Left kidney (tissue), 2 donors: ENCODE data around the gene CTU2. TPM values are rescaled to one million over a fixed set of nuclear protein-coding genes. Genes with fewer than 3 reads are reported as not detected.

ENCODE experiments used
- DNase-seq: peaks from one replicate; pipeline ENCODE4 v3.0.0-alpha.2; 2013
- polyA plus RNA-seq: library from polyadenylated mRNA; unstranded; fragments of 120-200 nt; gene quantifications from one replicate; pipeline ENCODE4 v1.2.1, GENCODE V29; 2013; ENCODE audit not compliant: insufficient read length

CTU2 gene
- polyA plus RNA-seq, 1 donor = 8.2 TPM

GRCh38 chr16:88697116-88697830 lies 9.0 kb upstream of the CTU2 start:
- DNase-seq = no peak

DNA sequence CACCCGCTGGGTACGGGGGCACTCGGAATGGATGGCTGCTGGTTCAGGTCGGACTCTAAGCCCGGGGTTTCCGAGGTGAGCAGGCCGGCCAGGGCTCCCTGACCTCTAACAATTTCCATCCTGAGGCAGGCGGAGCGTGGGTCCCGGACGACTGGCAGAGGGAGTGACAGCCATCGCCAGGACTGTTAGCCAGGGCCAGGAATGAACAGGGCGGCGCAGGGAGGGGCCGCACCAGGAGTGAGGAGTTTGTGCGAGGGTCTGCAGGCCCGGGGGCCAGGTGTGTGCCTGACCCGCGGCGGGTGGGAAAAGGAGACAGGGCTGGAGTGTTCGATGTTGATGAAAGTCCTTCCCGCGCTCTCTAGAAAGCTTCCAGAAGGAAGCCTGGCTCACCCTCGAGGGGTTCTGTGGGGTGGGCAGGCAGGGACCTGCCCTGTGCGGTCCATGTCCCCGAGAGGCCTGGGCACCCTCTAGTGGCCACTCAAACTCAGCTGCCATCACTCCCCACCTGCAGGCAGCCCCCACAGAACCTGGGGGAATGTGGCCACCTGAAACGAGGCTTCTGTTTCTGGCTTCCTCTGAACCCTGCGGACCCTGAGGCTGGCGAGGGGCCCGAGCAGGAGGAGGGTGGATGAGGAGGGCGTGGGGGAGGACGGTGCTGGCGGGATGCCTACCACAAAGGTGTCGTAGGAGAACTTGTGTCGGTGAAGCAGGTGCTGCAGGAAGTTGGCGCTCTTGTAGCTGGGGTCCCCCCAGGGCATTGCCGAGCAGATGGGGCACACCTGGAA lies 8.3 kb upstream of the CTU2 start:
- DNase-seq = no peak

DNA sequence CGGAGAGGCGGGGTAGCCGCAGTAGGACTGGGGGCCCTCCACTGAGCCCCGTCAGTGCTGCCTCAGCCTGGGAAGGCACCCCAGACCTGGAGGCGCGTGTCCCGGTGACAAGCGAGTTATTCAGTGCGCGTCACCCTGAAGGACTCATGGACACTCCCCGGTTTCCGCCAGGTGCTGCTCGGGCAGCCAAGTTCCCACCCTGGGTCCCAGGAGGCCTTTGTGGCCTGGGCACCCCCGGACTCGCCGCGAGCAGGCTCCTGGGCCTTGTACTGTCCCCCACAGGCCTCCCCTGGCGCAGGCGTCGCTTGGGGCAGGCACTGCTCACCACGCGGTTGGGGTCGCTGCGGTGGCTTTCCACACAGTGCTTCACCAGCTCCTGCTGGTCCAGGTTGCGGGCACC lies 7.7 kb upstream of the CTU2 start:
- DNase-seq = no peak

DNA sequence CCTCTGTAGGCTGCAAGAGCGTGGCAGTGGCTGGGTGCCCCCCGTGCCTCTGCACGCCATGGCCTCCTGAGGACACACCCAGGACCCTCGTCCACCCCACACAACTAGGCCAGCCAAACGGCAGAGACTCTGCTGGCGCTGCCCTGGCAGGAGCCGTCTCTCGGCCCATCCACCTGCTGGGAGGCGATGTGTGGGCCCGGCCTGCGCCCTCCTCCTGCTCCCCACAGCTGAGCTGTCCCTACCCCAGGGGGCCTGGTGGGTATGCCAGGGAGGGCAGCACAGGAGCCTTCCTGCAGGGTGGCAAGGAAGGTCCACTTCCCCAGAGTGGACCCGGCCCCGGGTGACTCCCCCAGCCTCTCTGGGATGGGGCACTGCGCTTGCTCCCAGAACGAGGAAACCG lies 7.1 kb upstream of the CTU2 start:
- DNase-seq = no peak

DNA sequence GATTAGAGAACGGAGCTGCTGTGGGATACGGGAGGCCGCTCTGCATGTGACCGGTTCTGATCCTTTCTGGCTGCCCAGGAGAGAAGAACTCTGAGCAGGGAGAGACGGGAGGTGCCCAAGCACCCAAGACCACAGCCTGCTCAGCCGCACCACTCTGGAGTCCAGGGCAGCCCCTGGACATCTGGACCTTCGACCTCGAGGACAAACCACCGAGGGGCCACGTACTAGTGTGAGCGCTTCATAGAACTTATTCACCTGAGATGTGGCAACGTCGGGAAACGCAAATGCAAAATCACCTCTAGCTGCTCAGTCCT lies 6.0 kb upstream of the CTU2 start:
- no peak for DNase-seq

GRCh38 chr16:88700636-88701482 lies 5.4 kb upstream of the CTU2 start:
- peak; percentile 49 for DNase-seq

DNA sequence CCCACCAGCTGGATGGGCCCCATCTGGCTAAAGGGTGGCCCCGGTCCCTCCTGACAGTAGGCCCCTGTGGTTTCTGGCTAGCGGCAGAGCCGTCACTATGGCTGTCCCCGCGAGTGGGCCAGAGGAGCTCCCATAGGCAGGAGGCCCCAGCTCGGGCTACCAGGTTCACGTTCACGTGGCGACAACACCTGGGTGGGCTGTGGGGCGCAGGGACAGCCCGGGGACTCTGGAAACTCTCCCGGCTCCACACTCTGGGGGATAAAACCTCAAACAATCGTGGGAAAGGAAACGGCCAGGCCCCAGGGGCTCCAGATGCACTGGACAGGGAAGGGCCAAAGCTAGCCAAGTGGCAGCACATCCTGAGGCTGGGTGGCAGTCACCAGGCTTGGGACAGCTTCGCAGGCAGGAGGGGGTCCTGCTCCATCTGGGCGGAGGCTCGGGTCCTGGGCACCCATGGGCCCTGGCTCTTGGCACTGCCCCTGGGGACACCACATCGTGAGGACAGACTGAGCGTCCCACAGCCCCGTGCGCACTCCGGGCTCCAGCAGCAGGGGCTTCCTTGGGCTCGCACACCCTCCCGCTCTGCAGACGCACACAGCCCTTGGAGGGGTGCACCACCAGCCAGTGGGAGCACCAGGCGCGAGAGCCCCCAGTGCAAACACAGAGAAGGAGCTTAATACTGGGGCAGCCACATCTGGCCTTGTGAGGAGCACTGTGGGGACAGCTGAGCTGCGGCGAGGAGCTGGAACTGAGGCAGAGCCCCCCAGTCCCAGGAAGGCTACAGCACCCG lies 4.5 kb upstream of the CTU2 start:
- no peak for DNase-seq

GRCh38 chr16:88702371-88703210 lies 3.7 kb upstream of the CTU2 start:
- DNase-seq = no peak

GRCh38 chr16:88703486-88704309 lies 2.6 kb upstream of the CTU2 start:
- DNase-seq = no peak

GRCh38 chr16:88705076-88705684 lies 1.1 kb upstream of the CTU2 start:
- no peak for DNase-seq

DNA sequence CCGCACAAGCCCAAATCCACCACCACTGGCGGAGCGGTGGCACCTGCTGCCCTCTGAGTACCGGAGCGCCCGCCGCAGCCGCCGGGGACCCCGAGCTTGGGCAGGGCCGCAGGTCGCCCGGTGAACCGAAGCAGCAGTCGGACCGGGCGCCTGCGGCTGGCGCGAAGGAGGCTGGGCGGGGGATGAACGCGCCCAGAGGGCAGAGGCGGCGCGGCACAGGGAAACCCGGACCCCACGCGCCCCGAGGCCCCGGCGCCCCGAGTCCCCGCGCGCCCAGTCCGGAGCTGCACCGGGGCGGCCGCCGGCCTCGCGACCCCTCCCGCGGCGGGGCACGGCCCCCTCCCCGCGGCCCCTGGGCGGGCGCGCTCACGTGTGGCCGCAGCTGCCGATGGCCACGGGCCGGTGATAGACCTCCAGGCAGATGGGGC lies 488 bp upstream of the CTU2 start:
- DNase-seq = no peak

DNA sequence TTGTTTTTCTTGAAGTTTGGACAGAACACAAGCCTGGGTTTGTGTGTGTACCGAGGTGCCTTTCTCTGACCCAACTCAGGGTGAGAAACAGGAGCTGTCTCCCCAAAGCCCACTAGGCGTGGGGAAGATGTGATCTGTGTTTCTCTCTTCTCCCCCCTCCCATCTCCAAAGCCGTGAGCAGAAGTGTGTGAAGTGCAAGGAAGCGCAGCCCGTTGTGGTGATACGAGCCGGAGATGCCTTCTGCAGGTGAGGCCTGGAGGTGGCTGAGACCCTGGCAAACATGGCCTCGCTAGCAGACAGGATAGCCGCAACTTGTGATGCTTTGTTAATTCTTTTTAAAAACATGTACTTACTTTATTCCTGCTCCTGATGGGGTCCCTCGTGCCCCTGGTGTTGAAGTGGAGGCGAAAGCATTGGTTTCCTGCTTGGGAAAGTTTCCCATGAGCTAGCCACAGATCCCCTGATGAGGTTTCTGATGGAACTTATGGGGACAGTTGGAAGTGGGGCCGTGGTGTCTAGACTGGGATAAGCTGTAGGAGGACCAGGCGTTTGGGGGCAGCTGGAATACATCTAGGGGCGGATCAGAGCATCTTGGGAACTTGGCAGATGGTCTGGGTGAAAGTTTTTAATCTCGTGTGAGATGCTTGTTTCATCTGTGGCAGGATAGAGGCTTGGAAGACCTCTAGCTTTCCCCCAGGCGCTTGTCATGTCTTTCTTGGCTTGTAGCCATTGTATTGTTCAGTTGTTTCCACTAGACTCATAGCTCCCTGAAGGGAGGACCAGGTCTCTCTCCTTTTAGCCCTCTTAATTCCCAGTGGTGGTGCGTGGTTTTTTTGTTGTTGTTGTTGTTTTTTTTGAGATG lies 893 bp downstream of the CTU2 start:
- DNase-seq = no peak

- no peak for DNase-seq
Measured at GRCh38 chr16:88710556-88710955, 4.3 kb downstream of the CTU2 start.

DNA sequence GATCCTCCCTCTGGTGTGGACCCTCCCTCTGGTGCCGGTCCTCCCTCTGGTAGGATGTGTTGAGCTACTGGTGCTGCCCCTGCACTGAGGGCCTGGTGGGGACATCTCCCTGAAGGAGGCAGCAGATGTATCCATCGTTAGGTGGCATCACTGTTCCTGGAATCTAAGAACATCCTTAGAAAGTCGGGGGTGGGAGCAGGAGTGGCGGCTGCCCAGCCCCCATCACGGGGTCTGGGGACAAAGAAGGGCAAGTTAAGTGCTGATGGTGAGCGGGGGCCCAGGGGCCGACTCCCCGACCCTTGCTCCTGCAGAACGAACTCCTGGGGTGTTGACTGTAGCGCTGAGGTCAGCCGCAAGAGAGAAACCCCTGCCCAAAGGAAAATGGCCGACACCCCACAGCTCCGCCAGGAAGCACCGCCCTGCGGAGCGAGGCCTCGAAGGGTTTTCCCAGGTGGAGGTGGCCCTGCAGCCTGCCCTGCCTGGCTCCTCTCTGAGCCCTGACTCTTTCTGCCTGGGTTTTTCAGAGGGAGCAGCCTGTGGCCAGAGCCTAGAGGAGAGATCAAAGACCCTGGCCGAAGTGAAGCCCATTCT lies 5.5 kb downstream of the CTU2 start:
- no peak for DNase-seq

DNA sequence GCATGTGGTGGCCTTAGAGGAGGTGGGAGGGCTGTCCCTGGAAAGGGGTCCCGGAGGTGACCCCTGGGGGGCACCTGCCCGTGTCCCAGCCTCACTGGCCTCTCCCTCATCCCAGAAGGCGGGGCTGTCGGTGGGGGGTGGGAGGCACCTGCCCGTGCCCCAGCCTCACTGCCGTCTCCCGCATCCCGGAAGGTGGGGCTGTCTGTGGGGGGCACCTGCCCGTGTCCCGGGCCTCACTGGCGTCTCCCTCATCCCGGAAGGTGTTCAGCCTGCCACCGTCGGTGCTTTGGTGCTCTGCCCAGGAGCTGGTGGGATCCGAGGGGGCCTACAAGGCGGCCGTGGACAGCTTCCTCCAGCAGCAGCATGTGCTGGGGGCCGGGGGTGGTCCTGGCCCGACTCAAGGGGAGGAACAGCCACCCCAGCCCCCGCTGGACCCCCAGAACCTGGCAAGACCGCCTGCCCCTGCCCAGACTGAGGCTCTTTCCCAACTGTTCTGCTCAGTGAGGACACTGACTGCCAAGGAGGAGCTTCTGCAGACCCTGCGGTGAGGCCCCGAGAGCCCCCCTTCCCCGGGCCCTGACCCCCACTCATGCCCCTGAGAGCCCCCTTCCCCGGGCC lies 6.2 kb downstream of the CTU2 start:
- no peak for DNase-seq

DNA sequence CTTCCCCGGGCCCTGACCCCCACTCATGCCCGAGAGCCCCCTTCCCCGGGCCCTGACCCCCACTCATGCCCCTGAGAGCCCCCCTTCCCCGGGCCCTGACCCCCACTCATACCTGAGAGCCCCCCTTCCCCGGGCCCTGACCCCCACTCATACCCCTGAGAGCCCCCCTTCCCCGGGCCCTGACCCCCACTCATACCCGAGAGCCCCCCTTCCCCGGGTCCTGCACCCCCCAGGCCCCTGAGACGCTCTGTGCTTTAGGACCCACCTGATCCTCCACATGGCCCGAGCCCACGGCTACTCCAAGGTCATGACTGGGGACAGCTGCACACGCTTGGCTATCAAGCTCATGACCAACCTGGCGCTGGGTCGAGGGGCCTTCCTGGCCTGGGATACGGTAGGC lies 6.8 kb downstream of the CTU2 start:
- DNase-seq = no peak

DNA sequence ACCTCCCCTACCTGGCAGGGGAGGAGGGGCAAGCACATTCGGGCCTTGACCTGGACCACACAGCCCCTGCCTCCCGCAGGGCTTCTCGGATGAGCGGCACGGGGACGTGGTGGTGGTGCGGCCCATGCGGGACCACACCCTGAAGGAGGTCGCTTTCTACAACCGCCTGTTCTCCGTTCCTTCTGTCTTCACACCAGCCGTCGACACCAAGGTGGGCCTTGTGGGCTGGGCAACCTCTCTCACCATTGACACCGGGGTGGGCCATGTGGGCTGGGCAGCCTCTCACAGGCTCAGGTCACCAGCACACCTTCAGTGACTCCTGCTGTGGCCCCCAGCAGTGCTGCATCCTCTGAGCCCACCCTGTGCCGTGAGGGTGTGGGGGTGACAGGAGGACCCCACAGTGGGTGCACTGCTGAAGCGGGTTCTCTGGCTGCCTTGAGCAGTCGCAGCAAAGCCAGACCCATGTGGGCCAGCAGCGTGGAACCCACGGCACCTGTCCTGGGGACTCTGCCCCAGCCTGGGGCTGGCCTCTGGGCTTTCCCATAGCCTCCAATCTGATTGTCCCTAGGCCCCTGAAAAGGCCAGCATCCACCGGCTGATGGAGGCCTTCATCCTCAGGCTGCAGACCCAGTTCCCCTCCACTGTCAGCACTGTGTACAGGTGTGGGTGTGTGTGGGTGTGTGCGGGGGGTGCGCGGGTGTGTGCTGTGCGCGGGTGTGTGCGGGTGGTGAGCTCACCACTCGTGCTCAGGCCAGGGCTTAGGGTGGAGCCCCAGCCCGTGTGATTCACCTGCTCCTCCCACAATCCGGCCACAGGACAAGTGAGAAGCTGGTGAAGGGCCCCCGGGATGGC lies 7.5 kb downstream of the CTU2 start:
- DNase-seq = no peak
